HepG2 (cell line): ENCODE measurements around the gene DOCK9. TPM values are rescaled to one million over a fixed set of nuclear protein-coding genes. Genes with fewer than 3 reads are reported as not detected.
A peak's percentile ranks its signal among the peaks of the same experiment; 100 is the strongest.

Source experiments
- ATAC-seq: fragments of 200-7000 bp; cut with Tn5 transposase; 3 replicates; pipeline ENCODE4 v1.9.1; 2020; ENCODE audit warnings: mild to moderate bottlenecking, moderate library complexity
- BruUV-seq: library from RNA; stranded (reverse); fragments of 400-500 nt; replicated peaks from 2 replicates; lab custom pipeline; 2021; lab: Mats Ljungman, UMichigan
- CTCF ChIA-PET: fragments of 300-600 bp; formaldehyde crosslinking; extraction: SDS; loops from one replicate; lab custom pipeline; 2021; ENCODE audit warnings: low total read pairs, inconsistent platforms, low intra/inter-chr PET ratio; lab: Yijun Ruan, JAX
- POLR2A ChIA-PET: fragments of 350-600 bp; sonication (Branson Sonifier 250); formaldehyde crosslinking; loops from one replicate; lab custom pipeline; 2020; ENCODE audit warnings: antibody characterized with exemption, inconsistent platforms; lab: Yijun Ruan, JAX
- DNase-seq: peaks from one replicate; pipeline ENCODE4 v3.0.0-alpha.2; 2015; ENCODE audit warnings: low spot score
- FAIRE-seq: peaks from 3 replicates; lab custom pipeline; 2011; peaks lifted over from hg19 to GRCh38; lab: Jason Lieb, UNC
- H2AFZ ChIP-seq: one replicate; pipeline ENCODE4 v1.6.1; 2011; ENCODE audit warnings: low read length, inconsistent platforms
- H3K27ac ChIP-seq: fragments of 300-600 bp; 3 replicates; pipeline ENCODE4 v1.8.0; 2011; ENCODE audit warnings: mixed run types, mild to moderate bottlenecking, mixed read lengths, low read length, inconsistent platforms; ENCODE audit not compliant: insufficient read depth; ENCODE audit errors: extremely low read length
- H3K27me3 ChIP-seq, 2 experiments: fragments of 200-600 bp in 1 of 2; 2 replicates in 1 of 2; 3 replicates in 1 of 2; pipeline versions ENCODE4 v1.6.0 to v1.8.0; 2011; ENCODE audit warnings: low read length in 2 of 2, mild to moderate bottlenecking in 2 of 2, moderate library complexity in 2 of 2, inconsistent platforms in 1 of 2; ENCODE audit not compliant: insufficient read depth in 2 of 2, control insufficient read depth in 1 of 2
- H3K36me3 ChIP-seq, 2 experiments: fragments of 200-600 bp in 1 of 2; replicated peaks in 1 of 2; 2 replicates in 1 of 2; 3 replicates in 1 of 2; pipeline versions ENCODE4 v1.5.1 to v1.8.0; 2011; ENCODE audit warnings: low read length in 2 of 2, inconsistent platforms in 1 of 2; ENCODE audit not compliant: insufficient read depth in 2 of 2, control insufficient read depth in 1 of 2
- H3K4me1 ChIP-seq: 2 replicates; pipeline ENCODE4 v1.5.1; 2012; ENCODE audit warnings: low read length, inconsistent platforms; ENCODE audit not compliant: insufficient read depth
- H3K4me2 ChIP-seq: 2 replicates; pipeline ENCODE4 v1.6.0; 2011; ENCODE audit warnings: low read depth, low read length, inconsistent platforms
- H3K4me3 ChIP-seq, 3 experiments: fragments of 200-600 bp in 1 of 3; sonication (generic), shearing (Covaris generic) in 1 of 3; replicated peaks in 1 of 3; 2 replicates each; pipeline ENCODE4 v1.5.1; 2011 to 2016; ENCODE audit warnings: low read length in 3 of 3, inconsistent platforms in 2 of 3, low read depth in 2 of 3, mild to moderate bottlenecking in 2 of 3, control low read depth in 1 of 3, mixed read lengths in 1 of 3; ENCODE audit not compliant: insufficient read depth in 1 of 3
- H3K79me2 ChIP-seq: one replicate; pipeline ENCODE4 v1.6.1; 2011; ENCODE audit warnings: low read length, inconsistent platforms; ENCODE audit not compliant: insufficient read depth
- H3K9ac ChIP-seq: 2 replicates; pipeline ENCODE4 v1.6.0; 2011; ENCODE audit warnings: mild to moderate bottlenecking, low read depth, low read length, inconsistent platforms; ENCODE audit not compliant: insufficient read depth
- H3K9me3 ChIP-seq: 2 replicates; pipeline ENCODE4 v1.5.1; 2012; ENCODE audit warnings: mild to moderate bottlenecking, low read length
- H4K20me1 ChIP-seq: 2 replicates; pipeline ENCODE4 v1.6.0; 2011; ENCODE audit warnings: inconsistent platforms, mild to moderate bottlenecking, low read length, moderate library complexity; ENCODE audit not compliant: insufficient read depth
- AKNA ChIP-seq: sonication (generic); formaldehyde crosslinking; IDR thresholded peaks from 2 replicates; pipeline ENCODE4 v1.4.0; 2020; ENCODE audit warnings: missing genetic modification reagents, borderline replicate concordance
- CENPX ChIP-seq: sonication (generic); formaldehyde crosslinking; IDR thresholded peaks from 2 replicates; pipeline ENCODE4 v1.9.0; 2021; ENCODE audit warnings: mild to moderate bottlenecking, missing genetic modification reagents, moderate library complexity
- CERS6 ChIP-seq: sonication (generic); formaldehyde crosslinking; IDR thresholded peaks from 2 replicates; pipeline ENCODE4 v1.5.0; 2020; ENCODE audit warnings: missing genetic modification reagents
- ELF3 ChIP-seq: IDR thresholded peaks from 2 replicates; pipeline ENCODE4 v1.6.1; 2016; ENCODE audit warnings: missing genetic modification reagents, missing compliant biosample characterization
- IRF2 ChIP-seq: IDR thresholded peaks from 2 replicates; pipeline ENCODE4 v1.6.1; 2018; ENCODE audit warnings: missing genetic modification reagents, missing compliant biosample characterization
- ZNF281 ChIP-seq: sonication (generic); formaldehyde crosslinking; IDR thresholded peaks from 2 replicates; pipeline ENCODE4 v1.4.0; 2020; ENCODE audit warnings: missing genetic modification reagents, borderline replicate concordance
- ZNF512B ChIP-seq: sonication (generic); formaldehyde crosslinking; IDR thresholded peaks from 2 replicates; pipeline ENCODE4 v1.5.1; 2020; ENCODE audit warnings: missing genetic modification reagents, mild to moderate bottlenecking, borderline replicate concordance
- WGBS: methylation state at CpG from one replicate; pipeline ENCODE4 v1.1.6; 2017; ENCODE audit warnings: low lambda C conversion rate; 5-methylcytosine and 5-hydroxymethylcytosine counted together
- in situ Hi-C: cut with HindIII; loops from 2 replicates; pipeline ENCODE4 v1.10.0; 2017; ENCODE audit warnings: low pct_unique_long_range_greater_than_20kb; ENCODE audit not compliant: extremely low pct_ligation_motif_present
- intact Hi-C: fragments of 100-400 bp; cut with micrococcal nuclease; formaldehyde crosslinking; loops from one replicate; pipeline ENCODE4 v1.10.0; 2022; ENCODE audit not compliant: unreplicated experiment
- polyA plus RNA-seq, 8 experiments: library from polyadenylated mRNA; depleted of rRNA in 3 of 8; stranded (reverse) in 7 of 8; unstranded in 1 of 8; fragments of >200 nt; fragmentation: Illumina TruSeq in 4 of 8; extraction: Trizol in 4 of 8; gene quantifications; 2 replicates each; pipeline versions ENCODE4 v1.2.1 to v1.2.3, GENCODE V29; 2011 to 2016; ENCODE audit warnings: low read depth in 4 of 8, missing spikeins in 1 of 8, mixed read lengths in 1 of 8; ENCODE audit not compliant: insufficient read depth in 1 of 8
- total RNA-seq, 5 experiments: library from RNA; depleted of rRNA; stranded (reverse); fragments of >200 nt; fragmentation: Illumina TruSeq; extraction: Trizol; gene quantifications; 2 replicates each; pipeline ENCODE4 v1.2.3, GENCODE V29; 2016; ENCODE audit warnings: low read depth in 1 of 5

DOCK9 gene
- total and polyA plus RNA-seq, 2 of the 13 experiments (the other 11 are each of a cell fraction or from before 2014, with no cell fraction given), result 0.44 to 0.97 TPM

GRCh38 chr13:98839856-98840769 is 137.8 kb downstream of the DOCK9 start:
- Histone ChIP-seq H3K27me3 (no peaks in the 10 kb centered on the region), H3K9me3 (no peaks in the 10 kb centered on the region), H4K20me1 (no peaks in the 10 kb centered on the region; the same call in 1 of the 2 replicates), H3K9ac (no peak overlapping the region), H3K4me3 (no peak overlapping the region), H3K4me1 (peaks cover 10% of the 10 kb centered on the region), H3K4me2 (no peak overlapping the region), H3K79me2 (no peaks in the 10 kb centered on the region), H2AFZ (no peak overlapping the region), H3K27ac (no peak overlapping the region), H3K36me3 (no peaks in the 10 kb centered on the region)
- in situ Hi-C loops, result loop anchor here (10.0 kb wide), 1 partner anchor 375 kb away; no protein-coding TSS in a partner anchor
- DNase-seq, result peak; percentile 46
- POLR2A ChIA-PET, result no interaction called here
- BruUV-seq, result no TSS peak
- intact Hi-C loops, result loop anchor here (1.0 to 10.0 kb wide), 3 partner anchors 194 to 635 kb away; partner anchors contain the start of gene STK24
- FAIRE-seq, result peak; percentile 48
- peak; percentile 99 for ATAC-seq
- CTCF ChIA-PET, result no interaction called here
- WGBS, result 20% methylated on average over 14 of the region's 14 CpGs
- TF ChIP-seq ELF3 (no peak), ZNF512B (CRISPR knock-in tag) (no peak), CERS6 (CRISPR knock-in tag) (no peak), AKNA (CRISPR knock-in tag) (no peak), IRF2 (0 out of 2 replicates have a peak, but pooled peaks have one; percentile 26), ZNF281 (CRISPR knock-in tag) (no peak), CENPX (CRISPR knock-in tag) (no peak)
